C1 segment of cervical spinal cord (tissue), 14 donors: ENCODE data around the gene HSPA9.

Experiments
- DNase-seq, 14 donors: peaks; one replicate each; lab custom pipeline; 2025; lab: John Stamatoyannopoulos, UW

HSPA9 gene

DNA sequence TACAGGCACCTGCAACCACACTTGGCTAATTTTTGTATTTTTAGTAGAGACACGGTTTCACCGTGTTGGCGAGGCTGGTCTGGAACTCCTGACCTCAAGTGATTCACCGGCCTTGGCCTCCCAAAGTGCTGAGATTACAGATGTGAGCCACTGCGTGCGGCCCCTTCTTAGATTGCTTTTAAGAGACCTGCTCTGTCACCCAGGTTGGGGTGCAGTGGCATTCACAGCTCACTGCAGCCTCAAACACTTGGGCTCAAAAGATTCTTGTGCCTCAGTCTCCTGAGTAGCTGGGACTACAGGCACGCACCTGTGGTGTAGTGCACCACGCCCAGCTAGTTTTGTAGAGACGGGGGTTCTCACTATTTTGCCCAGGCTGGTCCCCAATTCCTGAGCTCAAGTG lies 11.0 kb downstream of the HSPA9 start:
- no peak for DNase-seq

DNA sequence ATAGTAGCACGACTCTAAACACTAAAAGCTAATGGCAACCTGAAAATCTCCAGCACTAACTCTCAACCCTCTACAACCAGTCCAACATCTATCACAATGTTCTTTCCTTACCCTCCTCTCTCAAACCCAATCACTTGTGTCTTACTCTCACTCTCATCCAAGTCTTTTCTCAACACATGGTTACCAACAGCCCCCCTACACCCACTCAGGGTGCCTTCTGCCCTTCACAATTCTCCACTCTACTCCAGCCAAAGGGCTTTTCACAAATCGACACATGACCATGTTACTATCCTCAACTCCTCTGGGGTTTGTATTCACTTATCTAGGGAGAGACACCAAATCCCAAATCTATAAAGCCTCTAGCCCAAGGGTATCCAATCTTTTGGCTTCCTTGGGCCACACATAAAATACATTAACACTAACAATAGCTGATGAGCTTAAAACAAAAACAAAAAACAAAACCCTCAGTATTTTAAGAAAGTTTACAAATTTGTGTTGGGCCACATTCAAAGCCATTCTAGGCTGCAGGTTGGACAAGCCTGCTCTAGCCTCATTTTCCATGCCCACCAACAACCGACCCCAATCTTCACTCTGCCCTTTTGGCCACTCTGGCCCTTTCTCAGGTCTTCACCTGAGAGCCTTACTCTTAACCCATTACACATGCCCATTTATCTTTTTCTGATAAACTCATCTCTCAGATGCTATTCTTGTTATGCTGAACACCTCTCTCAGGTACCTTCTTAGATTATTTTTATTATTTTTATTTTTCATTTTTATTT lies 11.7 kb downstream of the HSPA9 start:
- no peak for DNase-seq

GRCh38 chr5:138560971-138561370 lies 14.2 kb downstream of the HSPA9 start:
- DNase-seq, result no peak

DNA sequence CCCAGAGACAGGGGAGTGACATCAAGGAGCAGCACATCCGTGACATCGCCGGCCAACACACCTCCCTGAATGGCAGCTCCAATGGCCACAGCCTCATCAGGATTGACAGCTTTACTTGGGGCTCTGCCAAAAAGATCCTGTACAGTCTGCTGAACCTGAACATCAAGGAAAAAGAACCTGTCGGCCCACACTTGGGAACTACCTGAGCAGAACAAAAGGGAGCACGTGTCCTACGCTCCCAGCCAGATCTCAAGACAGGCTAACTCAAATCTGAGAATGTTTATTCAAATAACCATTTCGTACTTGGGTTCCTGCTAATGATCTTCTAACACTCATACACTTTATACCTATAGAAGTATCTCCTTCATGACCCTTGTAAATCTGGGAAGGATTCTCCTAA lies 15.3 kb downstream of the HSPA9 start:
- DNase-seq, result no peak

GRCh38 chr5:138557677-138558076 lies 17.5 kb downstream of the HSPA9 start:
- DNase-seq, result no peak

- no peak for DNase-seq
Measured at GRCh38 chr5:138554143-138554542, 21.1 kb downstream of the HSPA9 start.

DNA sequence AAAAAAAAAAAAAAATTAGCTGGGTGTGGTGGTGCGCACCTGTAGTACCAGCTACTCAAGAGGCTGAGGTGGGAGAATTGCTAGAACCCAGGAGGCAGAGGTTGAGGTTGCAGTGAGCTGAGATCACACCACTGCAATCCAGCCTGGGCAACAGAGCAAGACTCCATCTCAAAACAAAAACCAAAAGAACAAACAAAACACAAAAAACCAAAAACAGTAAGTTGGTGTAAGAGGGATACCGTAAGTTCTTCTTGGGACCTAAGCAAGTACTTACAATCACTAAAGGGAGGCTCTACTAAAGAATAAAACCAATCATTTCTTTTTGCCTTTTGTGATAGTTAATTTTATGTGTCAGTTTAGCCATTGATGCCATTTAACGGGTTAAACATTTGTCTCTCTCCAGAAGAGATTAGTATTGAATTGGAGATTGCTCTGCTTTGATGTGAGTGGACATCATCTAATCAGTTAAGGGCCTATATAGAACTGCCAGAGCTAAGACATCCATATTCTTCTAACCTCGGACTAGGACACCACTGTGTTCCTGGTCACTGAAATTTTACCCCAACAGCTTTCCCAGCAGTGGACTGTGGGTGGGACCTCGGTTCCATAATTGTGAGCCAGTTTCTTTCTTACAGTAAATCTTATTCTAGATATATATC lies 21.6 kb downstream of the HSPA9 start:
- DNase-seq, result no peak

DNA sequence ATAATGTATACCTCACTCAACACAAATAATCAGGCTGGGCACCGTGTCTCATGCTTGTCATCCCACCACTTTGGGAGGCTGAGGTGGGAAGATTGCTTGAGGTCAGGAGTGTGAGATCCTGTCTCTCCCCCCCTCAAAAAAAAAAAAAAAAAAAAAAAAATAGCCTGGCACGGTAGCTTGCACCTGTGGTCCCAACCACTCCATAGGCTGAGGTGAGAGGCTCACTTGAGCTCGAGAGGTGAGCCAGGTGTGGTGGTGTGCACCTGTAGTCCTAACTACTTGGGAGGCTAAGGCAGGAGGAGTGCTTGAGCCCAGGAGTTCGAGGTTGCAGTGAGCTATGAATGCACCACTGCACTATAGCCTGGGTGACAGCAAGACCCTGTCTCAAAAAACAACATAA lies 22.5 kb downstream of the HSPA9 start:
- no peak for DNase-seq

- DNase-seq, result no peak
Measured at GRCh38 chr5:138549414-138549813, 25.8 kb downstream of the HSPA9 start.

GRCh38 chr5:138545919-138546562 lies 29.2 kb downstream of the HSPA9 start:
- no peak for DNase-seq

- DNase-seq, result peak in 4 of 14 donors; percentile 4 to 10 (median 8)
Measured at GRCh38 chr5:138544181-138545134, 30.7 kb downstream of the HSPA9 start.

GRCh38 chr5:138543730-138544104 lies 31.5 kb downstream of the HSPA9 start:
- peak in 1 of 14 donors; percentile 89 for DNase-seq

DNA sequence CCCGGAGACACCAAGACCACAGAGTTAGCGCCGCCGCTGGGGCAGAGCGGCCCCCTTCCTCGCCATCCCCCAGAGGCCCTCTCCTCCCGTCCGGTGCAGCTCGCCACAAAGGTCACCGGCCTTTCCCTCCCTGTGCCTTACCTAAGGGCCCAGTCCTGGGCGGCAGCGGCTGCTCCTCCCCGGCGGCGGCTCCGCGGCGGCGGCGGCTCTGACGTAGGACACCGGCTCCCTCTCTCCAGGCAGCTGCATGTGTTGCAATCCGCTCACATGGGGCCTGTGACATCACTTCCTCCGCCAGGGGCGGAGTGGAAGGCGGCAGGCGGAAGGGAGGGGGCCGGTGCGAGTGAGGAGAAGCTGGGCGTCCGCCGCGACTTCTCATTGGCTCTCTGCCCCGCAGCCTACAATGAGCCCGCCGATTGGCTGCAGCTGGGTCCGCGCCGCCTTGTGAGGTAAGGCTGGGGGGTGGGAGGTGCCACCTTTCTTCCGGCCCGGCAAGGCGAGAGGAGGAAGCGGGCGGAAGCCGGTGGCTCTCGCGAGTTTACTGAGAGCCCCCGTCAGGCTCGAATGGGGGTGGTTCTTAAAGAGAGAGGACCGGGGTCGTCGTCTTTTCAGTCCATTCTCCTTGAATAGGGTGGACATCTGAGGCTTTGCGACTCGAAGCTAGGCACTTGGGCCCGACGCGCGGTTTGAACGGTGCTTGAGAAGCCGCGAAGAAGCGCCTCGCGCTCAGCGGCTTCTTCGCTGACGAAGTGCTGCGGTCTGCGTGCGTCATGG lies 32.1 kb downstream of the HSPA9 start, which contains the start of gene ETF1:
TSS of gene ETF1 (minus strand) at position 281 of the 774 bp plus-strand sequence. CDS start 318 bp downstream, outside the sequence.
- peak; percentile 97 to 100 (median 100) for DNase-seq

- peak in 3 of 14 donors; percentile 34 to 52 (median 42) for DNase-seq
Measured at GRCh38 chr5:138542180-138542955, 32.8 kb downstream of the HSPA9 start.

- no peak for DNase-seq
Measured at GRCh38 chr5:138541511-138542179, 33.6 kb downstream of the HSPA9 start.

DNA sequence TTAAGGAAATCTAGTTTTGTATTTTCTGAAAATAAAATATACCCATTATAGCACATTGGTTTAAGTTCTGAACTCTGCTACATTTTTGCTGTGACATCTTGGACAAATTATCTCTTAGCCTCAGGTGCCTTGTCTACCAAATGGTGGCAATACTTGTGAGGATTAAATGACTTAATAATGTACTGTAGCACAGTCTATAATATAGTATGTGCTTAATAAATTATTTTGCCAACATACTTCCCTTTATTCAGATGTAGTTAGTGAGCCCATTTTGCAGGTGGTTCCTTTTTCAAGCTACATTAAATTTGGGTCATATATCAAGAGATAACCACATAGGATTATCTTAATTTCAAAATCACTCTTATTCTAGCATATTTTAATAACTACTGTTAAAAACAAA lies 35.4 kb downstream of the HSPA9 start:
- DNase-seq, result no peak

- DNase-seq, result no peak
Measured at GRCh38 chr5:138538943-138539627, 36.1 kb downstream of the HSPA9 start.

- DNase-seq, result no peak
Measured at GRCh38 chr5:138536665-138537315, 38.4 kb downstream of the HSPA9 start.
